Right ventricle myocardium inferior (tissue), 1 donor: ENCODE data around the gene SLC37A3. TPM values are rescaled to one million over a fixed set of nuclear protein-coding genes. Genes with fewer than 3 reads are reported as not detected.

ENCODE experiments used
- ATAC-seq: fragments of 200-7000 bp; cut with Tn5 transposase; one replicate; pipeline ENCODE4 v1.9.1; 2020; ENCODE audit warnings: mild to moderate bottlenecking, moderate library complexity
- DNase-seq: peaks from one replicate; pipeline ENCODE4 v3.0.0; 2021; ENCODE audit errors: missing footprints
- intact Hi-C: fragments of 100-400 bp; cut with DNase I; formaldehyde crosslinking; loops from one replicate; pipeline ENCODE4 v1.11.0; 2022
- total RNA-seq: library from RNA; stranded (reverse); fragmentation: NEBNext Ultra II Directional; extraction: Animal tissue kit (Norgen Biotek cat#: 25700); gene quantifications from one replicate; pipeline ENCODE4 v1.2.1, GENCODE V29; 2021
- donor health status: DM: no; HTN: yes; CAD: no; lungs with severe emphysema.

Gene SLC37A3
- total RNA-seq, 1 donor from 2014 or later, result 8.9 TPM

- no peak for DNase-seq
- intact Hi-C loops, result no loop called here
- ATAC-seq, result no peak
These were observed 5.7 kb upstream of the SLC37A3 start, which contains the start of gene RAB19 for GRCh38 chr7:140403878-140404564. RAB19 (plus strand) TSS chr7:140404058; CDS start chr7:140407647, 3,589 bp downstream.

GRCh38 chr7:140402178-140402835 is 4.0 kb upstream of the SLC37A3 start:
- no peak for ATAC-seq
- intact Hi-C loops, result no loop called here
- no peak for DNase-seq

- ATAC-seq, result no peak
- intact Hi-C loops, result no loop called here
- DNase-seq, result no peak
These were observed 2.1 kb upstream of the SLC37A3 start for GRCh38 chr7:140400381-140400780.

- intact Hi-C loops, result no loop called here
- DNase-seq (no peak), ATAC-seq (no peak)
These were observed 491 bp upstream of the SLC37A3 start for GRCh38 chr7:140398821-140399220.

GRCh38 chr7:140393756-140394306 is 4.5 kb downstream of the SLC37A3 start:
- DNase-seq, result no peak
- ATAC-seq, result no peak
- intact Hi-C loops, result no loop called here

GRCh38 chr7:140391634-140392033 is 6.7 kb downstream of the SLC37A3 start:
- intact Hi-C loops, result no loop called here
- DNase-seq, result no peak
- ATAC-seq, result no peak

- intact Hi-C loops, result no loop called here
- ATAC-seq (no peak), DNase-seq (no peak)
These were observed 7.7 kb downstream of the SLC37A3 start for GRCh38 chr7:140390466-140391190.

GRCh38 chr7:140390034-140390433 is 8.3 kb downstream of the SLC37A3 start:
- no peak for ATAC-seq
- intact Hi-C loops, result no loop called here

GRCh38 chr7:140389445-140389844 is 8.9 kb downstream of the SLC37A3 start:
- DNase-seq, result no peak
- intact Hi-C loops, result no loop called here
- ATAC-seq, result no peak

More at GRCh38 chr7:140390034-140390433, 8.3 kb downstream of the SLC37A3 start:
- no peak for DNase-seq

- ATAC-seq, result no peak
- DNase-seq, result no peak
- intact Hi-C loops, result no loop called here
These were observed 13.3 kb downstream of the SLC37A3 start for GRCh38 chr7:140384894-140385545.

- ATAC-seq (no peak), DNase-seq (no peak)
- intact Hi-C loops, result no loop called here
These were observed 14.2 kb downstream of the SLC37A3 start for GRCh38 chr7:140383954-140384713.

- intact Hi-C loops, result no loop called here
- no peak for ATAC-seq
- DNase-seq, result no peak
These were observed 22.2 kb downstream of the SLC37A3 start for GRCh38 chr7:140375892-140376730.

- ATAC-seq (no peak), DNase-seq (no peak)
- intact Hi-C loops, result no loop called here
These were observed 23.0 kb downstream of the SLC37A3 start for GRCh38 chr7:140375323-140375722.

- ATAC-seq, result no peak
- intact Hi-C loops, result no loop called here
- DNase-seq, result no peak
These were observed 29.0 kb downstream of the SLC37A3 start for GRCh38 chr7:140369294-140369693.

- no peak for DNase-seq
- intact Hi-C loops, result no loop called here
- no peak for ATAC-seq
These were observed 30.8 kb downstream of the SLC37A3 start for GRCh38 chr7:140367528-140367927.

GRCh38 chr7:140364819-140365218 is 33.5 kb downstream of the SLC37A3 start:
- ATAC-seq, result no peak
- DNase-seq, result no peak
- intact Hi-C loops, result no loop called here

- no peak for ATAC-seq
- intact Hi-C loops, result no loop called here
- no peak for DNase-seq
These were observed 37.6 kb downstream of the SLC37A3 start for GRCh38 chr7:140360697-140361229.
